Inferior parietal cortex (tissue), 1 donor: ENCODE results near the gene NEK7.
"Not testable (repeated sequence)": the region's sequence is repeated elsewhere in the genome, so short reads cannot be mapped to it uniquely, and the experiment has no call there.

ENCODE experiments used
- DNase-seq: peaks from one replicate; pipeline ENCODE4 v3.0.0-alpha.2; 2016; ENCODE audit errors: extremely low spot score

NEK7 gene

GRCh38 chr1:198205016-198205684 lies 48.4 kb downstream of the NEK7 start:
- peak; percentile 22 for DNase-seq

- DNase-seq: no peak
Measured at GRCh38 chr1:198206292-198206691, 49.5 kb downstream of the NEK7 start.

- no peak for DNase-seq
Measured at GRCh38 chr1:198211696-198212095, 54.9 kb downstream of the NEK7 start.

GRCh38 chr1:198212126-198212525 lies 55.3 kb downstream of the NEK7 start:
- no peak for DNase-seq

GRCh38 chr1:198212675-198213074 lies 55.9 kb downstream of the NEK7 start:
- no peak for DNase-seq

GRCh38 chr1:198214924-198215323 lies 58.1 kb downstream of the NEK7 start:
- DNase-seq: no peak

GRCh38 chr1:198220428-198220827 lies 63.6 kb downstream of the NEK7 start:
- DNase-seq: no peak

- DNase-seq: not testable (repeated sequence)
Measured at GRCh38 chr1:198227010-198227409, 70.2 kb downstream of the NEK7 start.

- DNase-seq: not testable (repeated sequence)
Measured at GRCh38 chr1:198227454-198227853, 70.7 kb downstream of the NEK7 start.

GRCh38 chr1:198228925-198229324 lies 72.1 kb downstream of the NEK7 start:
- DNase-seq: no peak

GRCh38 chr1:198231779-198232178 lies 75.0 kb downstream of the NEK7 start:
- no peak for DNase-seq

GRCh38 chr1:198232378-198232777 lies 75.6 kb downstream of the NEK7 start:
- no peak for DNase-seq

- no peak for DNase-seq
Measured at GRCh38 chr1:198232940-198233675, 76.3 kb downstream of the NEK7 start.

GRCh38 chr1:198234520-198235251 lies 77.9 kb downstream of the NEK7 start:
- peak; percentile 25 for DNase-seq

- DNase-seq: no peak
Measured at GRCh38 chr1:198238121-198238520, 81.3 kb downstream of the NEK7 start.

- no peak for DNase-seq
Measured at GRCh38 chr1:198241553-198241952, 84.8 kb downstream of the NEK7 start.

GRCh38 chr1:198244772-198245171 lies 88.0 kb downstream of the NEK7 start:
- DNase-seq: no peak

GRCh38 chr1:198245379-198245778 lies 88.6 kb downstream of the NEK7 start:
- DNase-seq: no peak

GRCh38 chr1:198246337-198246736 lies 89.5 kb downstream of the NEK7 start:
- no peak for DNase-seq

- no peak for DNase-seq
Measured at GRCh38 chr1:198253259-198253658, 96.5 kb downstream of the NEK7 start.

GRCh38 chr1:198253668-198254067 lies 96.9 kb downstream of the NEK7 start:
- DNase-seq: no peak

GRCh38 chr1:198254521-198254920 lies 97.7 kb downstream of the NEK7 start:
- DNase-seq: no peak

GRCh38 chr1:198254948-198255347 lies 98.2 kb downstream of the NEK7 start:
- DNase-seq: no peak
